Trophoblast cell (in vitro differentiated cells and primary cell): ENCODE measurements around the gene TRIM24.

Experiments used
- DNase-seq, 2 donors: peaks; one replicate each; pipeline ENCODE4 v3.0.0-alpha.2; 2016
- H2AFZ ChIP-seq: 2 replicates; pipeline ENCODE4 v1.6.1; 2013; ENCODE audit warnings: low read length, moderate library complexity, mild to moderate bottlenecking; ENCODE audit not compliant: insufficient read depth, poor library complexity
- H2AK5ac ChIP-seq: 2 replicates; pipeline ENCODE4 v1.6.1; 2013; ENCODE audit warnings: mild to moderate bottlenecking, low read length
- H2BK120ac ChIP-seq: 2 replicates; pipeline ENCODE4 v1.6.1; 2013; ENCODE audit warnings: low read length, mild to moderate bottlenecking, moderate library complexity; ENCODE audit not compliant: insufficient read depth, poor library complexity
- H2BK12ac ChIP-seq: 2 replicates; pipeline ENCODE4 v1.6.1; 2013; ENCODE audit warnings: mild to moderate bottlenecking, low read length, moderate library complexity
- H2BK5ac ChIP-seq: 2 replicates; pipeline ENCODE4 v1.6.1; 2013; ENCODE audit warnings: low read length, low read depth, moderate library complexity, mild to moderate bottlenecking; ENCODE audit not compliant: poor library complexity
- H3K14ac ChIP-seq: 2 replicates; pipeline ENCODE4 v1.6.1; 2013; ENCODE audit warnings: mild to moderate bottlenecking, low read length
- H3K18ac ChIP-seq: 2 replicates; pipeline ENCODE4 v1.6.1; 2013; ENCODE audit warnings: mild to moderate bottlenecking, low read length
- H3K23ac ChIP-seq: 2 replicates; pipeline ENCODE4 v1.6.1; 2013; ENCODE audit warnings: low read length
- H3K27ac ChIP-seq: 2 replicates; pipeline ENCODE4 v1.5.1; 2013; ENCODE audit warnings: low read depth, mild to moderate bottlenecking, inconsistent platforms, low read length, moderate library complexity
- H3K27me3 ChIP-seq: 2 replicates; pipeline ENCODE4 v1.6.1; 2013; ENCODE audit warnings: inconsistent platforms, mild to moderate bottlenecking, low read length, moderate library complexity; ENCODE audit not compliant: insufficient read depth
- H3K36me3 ChIP-seq, 2 experiments: 1 replicate in 1 of 2; 2 replicates in 1 of 2; pipeline ENCODE4 v1.6.1; 2013; ENCODE audit warnings: low read length in 2 of 2, mild to moderate bottlenecking in 2 of 2, moderate library complexity in 1 of 2; ENCODE audit not compliant: insufficient read depth in 2 of 2, control insufficient read depth in 1 of 2
- H3K4ac ChIP-seq: 2 replicates; pipeline ENCODE4 v1.6.1; 2013; ENCODE audit warnings: low read depth, mild to moderate bottlenecking, low read length, moderate library complexity
- H3K4me1 ChIP-seq, 2 experiments: 1 replicate in 1 of 2; 2 replicates in 1 of 2; pipeline ENCODE4 v1.6.1; 2013; ENCODE audit warnings: low read length in 2 of 2, mild to moderate bottlenecking in 2 of 2, moderate library complexity in 1 of 2; ENCODE audit not compliant: insufficient read depth in 2 of 2, control insufficient read depth in 1 of 2
- H3K4me2 ChIP-seq: 2 replicates; pipeline ENCODE4 v1.6.1; 2013; ENCODE audit warnings: inconsistent platforms, mild to moderate bottlenecking, low read length, moderate library complexity
- H3K4me3 ChIP-seq: 2 replicates; pipeline ENCODE4 v1.5.1; 2013; ENCODE audit warnings: mild to moderate bottlenecking, low read depth, low read length, inconsistent platforms
- H3K79me1 ChIP-seq: one replicate; pipeline ENCODE4 v1.6.1; 2013; ENCODE audit warnings: low read length
- H3K79me2 ChIP-seq: 2 replicates; pipeline ENCODE4 v1.6.1; 2013; ENCODE audit warnings: low read length, mild to moderate bottlenecking; ENCODE audit not compliant: control insufficient read depth, insufficient read depth, poor library complexity
- H3K9ac ChIP-seq: 2 replicates; pipeline ENCODE4 v1.6.1; 2013; ENCODE audit warnings: mild to moderate bottlenecking, low read length
- H3K9me3 ChIP-seq: 2 replicates; pipeline ENCODE4 v1.6.1; 2013; ENCODE audit warnings: low read depth, mild to moderate bottlenecking, control low read depth, inconsistent platforms, low read length; ENCODE audit not compliant: insufficient read depth
- H4K12ac ChIP-seq: 2 replicates; pipeline ENCODE4 v1.6.1; 2013; ENCODE audit warnings: low read depth, mild to moderate bottlenecking, low read length, moderate library complexity
- H4K8ac ChIP-seq: 2 replicates; pipeline ENCODE4 v1.6.1; 2013; ENCODE audit warnings: low read depth, mild to moderate bottlenecking, low read length, moderate library complexity
- H4K91ac ChIP-seq: one replicate; pipeline ENCODE4 v1.6.1; 2013; ENCODE audit warnings: low read depth, mild to moderate bottlenecking, low read length, moderate library complexity
- WGBS: extraction: QIAGEN DNeasy Blood & Tissue Kit; methylation state at CpG from one replicate; pipeline ENCODE4 v1.1.7; 2013; ENCODE audit warnings: missing lambda C conversion rate; ENCODE audit not compliant: insufficient read length, insufficient coverage; ENCODE audit errors: extremely low coverage; 5-methylcytosine and 5-hydroxymethylcytosine counted together

TRIM24 gene

DNA sequence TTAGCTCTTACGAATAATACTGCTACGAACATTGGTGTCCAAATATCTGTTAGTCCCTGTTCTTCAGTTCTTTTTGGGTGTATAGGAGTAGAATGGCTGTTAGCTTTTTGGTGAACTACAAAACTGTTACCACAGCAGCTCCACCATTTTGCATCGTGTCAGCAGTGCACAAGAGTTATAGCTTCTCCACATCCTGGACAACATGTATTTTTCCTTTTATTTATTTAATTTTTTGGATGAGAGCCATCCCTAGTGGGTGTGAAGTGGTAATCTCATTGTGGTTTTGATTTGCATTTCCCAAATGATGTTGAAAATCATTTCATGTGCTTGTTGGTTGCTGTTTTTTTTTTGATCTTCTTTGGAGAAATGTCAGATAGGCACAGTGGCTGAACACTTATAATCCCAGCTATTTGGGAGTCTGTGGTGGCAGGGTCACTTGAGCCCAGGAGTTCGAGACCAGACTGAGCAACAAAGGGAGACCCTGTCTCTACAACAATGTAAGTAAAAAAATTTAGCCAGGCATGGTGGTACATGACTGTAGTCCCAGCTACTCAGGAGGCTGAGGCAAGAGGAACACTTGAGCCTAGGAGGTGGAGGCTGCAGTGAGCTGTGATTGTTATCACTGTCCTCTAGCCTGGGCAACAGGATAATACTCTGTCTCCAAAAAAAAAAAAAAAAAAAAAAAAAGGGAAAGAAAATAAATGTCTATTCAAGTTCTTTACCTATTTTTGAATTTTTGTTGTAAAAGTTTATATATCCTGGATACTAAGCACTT lies 31.7 kb downstream of the TRIM24 start:
- H4K91ac ChIP-seq, result no peak overlapping the region
- H4K12ac ChIP-seq, result no peak overlapping the region

DNA sequence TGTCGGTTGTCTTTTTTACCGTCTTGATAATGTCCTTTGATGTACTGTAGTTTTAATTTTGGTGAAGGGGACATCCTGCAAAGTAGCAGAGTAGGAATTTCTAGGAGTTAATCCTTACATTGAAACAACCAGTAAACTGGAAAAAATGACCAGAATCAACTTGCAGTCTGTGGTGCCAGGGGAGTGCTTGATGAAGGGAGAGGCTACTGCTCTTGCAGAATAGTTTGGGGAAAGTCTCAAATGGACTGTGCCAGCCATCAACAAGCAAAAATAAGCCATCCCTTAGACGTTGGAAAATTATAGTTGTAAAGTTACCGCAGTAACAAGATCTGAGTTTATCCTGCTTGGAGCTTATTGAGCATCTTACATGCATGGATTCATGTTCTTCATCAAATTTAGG lies 32.4 kb downstream of the TRIM24 start:
- no peak overlapping the region for H3K23ac ChIP-seq
- H3K9ac ChIP-seq, result peak overlapping the region; percentile 76
- no peak overlapping the region for H3K4ac ChIP-seq
- H3K9me3 ChIP-seq, result no peaks in the 10 kb centered on the region
- no peak overlapping the region for H2BK5ac ChIP-seq
- H3K14ac ChIP-seq, result no peak overlapping the region
- H3K4me1 ChIP-seq, result peaks cover 0 to 2% of the 10 kb centered on the region in 2 experiments
- H2BK12ac ChIP-seq, result no peak overlapping the region
- no peak overlapping the region for H3K18ac ChIP-seq
- no peak for DNase-seq
- no peaks in the 10 kb centered on the region for H3K79me1 ChIP-seq
- H3K4me3 ChIP-seq, result no peak overlapping the region
- peaks cover 13% of the 10 kb centered on the region for H3K79me2 ChIP-seq
- H3K4me2 ChIP-seq, result no peak overlapping the region
- no peak overlapping the region for H4K91ac ChIP-seq
- WGBS, result no CpG with 5 or more reads among the region's 4 CpGs
- no peak overlapping the region for H2AFZ ChIP-seq
- no peak overlapping the region for H4K12ac ChIP-seq
- no peak overlapping the region for H4K8ac ChIP-seq
- peaks cover 0 to 7% of the 10 kb centered on the region in 2 experiments for H3K36me3 ChIP-seq
- no peak overlapping the region for H2BK120ac ChIP-seq
- H2AK5ac ChIP-seq, result no peak overlapping the region
- no peaks in the 10 kb centered on the region for H3K27me3 ChIP-seq
- no peak overlapping the region for H3K27ac ChIP-seq

More for the DNA sequence above, 31.7 kb downstream of the TRIM24 start:
- Histone ChIP-seq H3K27ac (no peak overlapping the region), H3K14ac (no peak overlapping the region), H3K4me2 (no peak overlapping the region), H2AFZ (no peak overlapping the region), H3K9me3 (no peaks in the 10 kb centered on the region), H3K23ac (no peak overlapping the region), H3K79me1 (no peaks in the 10 kb centered on the region), H3K79me2 (peaks cover 11% of the 10 kb centered on the region), H3K4me3 (no peak overlapping the region), H2BK12ac (no peak overlapping the region), H3K4ac (peak overlapping the region; percentile 88), H3K9ac (no peak overlapping the region), H2AK5ac (no peak overlapping the region), H3K27me3 (no peaks in the 10 kb centered on the region), H3K36me3 (peaks cover 0 to 7% of the 10 kb centered on the region in 2 experiments), H3K4me1 (peaks cover 0 to 2% of the 10 kb centered on the region in 2 experiments), H2BK5ac (no peak overlapping the region), H4K8ac (no peak overlapping the region), H2BK120ac (no peak overlapping the region), H3K18ac (no peak overlapping the region)
- WGBS, result no CpG with 5 or more reads among the region's 4 CpGs
- no peak for DNase-seq

DNA sequence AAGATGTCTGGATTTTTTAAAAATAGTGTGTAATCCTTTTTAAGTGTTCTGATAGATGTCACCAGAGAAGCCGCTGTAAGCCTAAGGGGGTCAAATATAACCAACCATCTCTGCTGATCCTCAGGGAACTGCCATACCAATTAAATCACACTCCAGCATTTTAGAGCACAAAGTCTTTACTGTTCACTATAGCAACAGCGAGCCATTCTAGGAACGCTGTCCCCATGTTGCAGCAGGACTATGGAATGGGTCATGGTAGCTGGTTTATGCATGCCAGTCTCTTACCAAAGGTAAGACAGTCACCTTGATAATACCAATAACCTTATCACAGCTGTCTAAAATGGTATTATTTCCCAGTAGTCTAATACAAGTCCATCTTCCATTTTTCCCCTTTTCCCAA lies 33.5 kb downstream of the TRIM24 start:
- no peak overlapping the region for H3K18ac ChIP-seq
- no peaks in the 10 kb centered on the region for H3K27me3 ChIP-seq
- peak overlapping the region; percentile 61 for H3K4ac ChIP-seq
- H3K9ac ChIP-seq, result no peak overlapping the region
- no peak overlapping the region for H2BK5ac ChIP-seq
- H2AK5ac ChIP-seq, result no peak overlapping the region
- no peak overlapping the region for H2BK12ac ChIP-seq
- H3K23ac ChIP-seq, result no peak overlapping the region
- H2AFZ ChIP-seq, result no peak overlapping the region
- WGBS, result no CpG with 5 or more reads among the region's 3 CpGs
- no peak overlapping the region for H4K8ac ChIP-seq
- peaks cover 17% of the 10 kb centered on the region for H3K79me2 ChIP-seq
- no peak overlapping the region for H3K27ac ChIP-seq
- no peaks in the 10 kb centered on the region for H3K9me3 ChIP-seq
- no peak overlapping the region for H3K4me3 ChIP-seq
- no peak overlapping the region for H3K4me2 ChIP-seq
- H4K91ac ChIP-seq, result no peak overlapping the region
- no peak overlapping the region for H4K12ac ChIP-seq
- peaks cover 2 to 7% of the 10 kb centered on the region in 2 experiments for H3K36me3 ChIP-seq
- no peak overlapping the region for H2BK120ac ChIP-seq
- H3K79me1 ChIP-seq, result no peaks in the 10 kb centered on the region
- H3K14ac ChIP-seq, result no peak overlapping the region
- peaks cover 0 to 2% of the 10 kb centered on the region in 2 experiments for H3K4me1 ChIP-seq
- DNase-seq, result peak; percentile 34 to 80

DNA sequence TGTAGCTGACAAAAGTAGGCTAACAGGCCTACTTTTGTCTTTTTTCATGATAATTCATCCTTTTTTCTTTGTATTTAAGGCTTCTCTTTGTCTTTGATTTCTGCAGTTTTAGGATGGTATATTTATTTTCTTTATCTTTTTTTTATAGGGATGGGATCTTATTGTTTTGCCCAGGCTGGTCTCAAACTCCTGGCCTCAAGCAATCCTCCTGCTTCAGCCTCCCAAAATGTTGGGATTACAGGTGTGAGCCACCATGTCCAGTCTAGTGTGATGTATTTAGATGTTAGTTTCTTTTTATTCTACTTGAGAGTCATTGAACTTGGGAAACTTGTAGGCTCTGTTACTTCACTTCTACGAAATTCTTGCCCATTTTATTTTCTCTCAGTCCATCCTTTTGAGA lies 35.4 kb downstream of the TRIM24 start:
- Histone ChIP-seq H2AK5ac (no peak overlapping the region), H2BK5ac (no peak overlapping the region), H3K79me1 (no peaks in the 10 kb centered on the region)

More for the DNA sequence above, 35.4 kb downstream of the TRIM24 start:
- Histone ChIP-seq H3K4me3 (no peak overlapping the region), H3K4me1 (peaks cover 0 to 7% of the 10 kb centered on the region in 2 experiments), H3K27me3 (no peaks in the 10 kb centered on the region), H3K23ac (no peak overlapping the region), H3K4me2 (no peak overlapping the region), H3K9me3 (no peaks in the 10 kb centered on the region), H3K14ac (no peak overlapping the region), H3K36me3 (peaks cover 5 to 10% of the 10 kb centered on the region in 2 experiments), H4K8ac (no peak overlapping the region), H3K27ac (no peak overlapping the region), H3K18ac (no peak overlapping the region), H3K9ac (no peak overlapping the region), H3K79me2 (peaks cover 24% of the 10 kb centered on the region), H3K4ac (no peak overlapping the region), H2BK120ac (no peak overlapping the region), H4K91ac (no peak overlapping the region), H2AFZ (no peak overlapping the region), H2BK12ac (no peak overlapping the region), H4K12ac (no peak overlapping the region)
- WGBS, result no CpG with 5 or more reads among the region's 1 CpG
- no peak for DNase-seq
